Stimulated activated CD4-positive, alpha-beta T cell treated with anti-CD3 and anti-CD28 coated beads, Interleukin-4, amount 100 ng/mL, for 4 hours (primary cell): Measurements from ENCODE around the gene TAF11L14.

Source experiments
- DNase-seq, 2 experiments: peaks; one replicate each; pipeline ENCODE4 v3.0.0-alpha.2; 2020

The TAF11L14 gene

GRCh38 chr5:17680737-17681136 lies 46.5 kb downstream of the TAF11L14 start:
- DNase-seq: no peak
